ENCODE data around the gene SLC25A6. TPM values are rescaled to one million over a fixed set of nuclear protein-coding genes. Genes with fewer than 3 reads are reported as not detected.

Gene SLC25A6
- total and polyA plus RNA-seq, 10 of the 15 experiments (the other 5 are each of a cell fraction or from before 2014, with no cell fraction given) = 61.9 to 642 (median 322) TPM

- 98% methylated on average over 42 of the region's 43 CpGs for WGBS (ENCODE audit: insufficient coverage, insufficient replicate concordance, low lambda C conversion rate, missing lambda C conversion rate)
- TF ChIP-seq POLR2AphosphoS5 (IDR thresholded peaks at IDR 0.05; ENCODE audit: low read length) = peak; percentile 14; the same call in 1 of the 2 replicates
- peak; percentile 73 for TF ChIP-seq POLR2A (IDR thresholded peaks at IDR 0.05; ENCODE audit: low read depth, low read length)
- peak; percentile 29; the same call in 1 of the 2 replicates for TF ChIP-seq POLR2AphosphoS2 (IDR thresholded peaks at IDR 0.05; ENCODE audit: low read depth, low read length)
- TF ChIP-seq TBL1XR1 (IDR thresholded peaks at IDR 0.05; ENCODE audit: low read depth, low read length) = no peak
- TF ChIP-seq, protein P1, sequence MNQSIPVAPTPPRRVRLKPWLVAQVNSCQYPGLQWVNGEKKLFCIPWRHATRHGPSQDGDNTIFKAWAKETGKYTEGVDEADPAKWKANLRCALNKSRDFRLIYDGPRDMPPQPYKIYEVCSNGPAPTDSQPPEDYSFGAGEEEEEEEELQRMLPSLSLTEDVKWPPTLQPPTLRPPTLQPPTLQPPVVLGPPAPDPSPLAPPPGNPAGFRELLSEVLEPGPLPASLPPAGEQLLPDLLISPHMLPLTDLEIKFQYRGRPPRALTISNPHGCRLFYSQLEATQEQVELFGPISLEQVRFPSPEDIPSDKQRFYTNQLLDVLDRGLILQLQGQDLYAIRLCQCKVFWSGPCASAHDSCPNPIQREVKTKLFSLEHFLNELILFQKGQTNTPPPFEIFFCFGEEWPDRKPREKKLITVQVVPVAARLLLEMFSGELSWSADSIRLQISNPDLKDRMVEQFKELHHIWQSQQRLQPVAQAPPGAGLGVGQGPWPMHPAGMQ (IDR thresholded peaks at IDR 0.05; ENCODE audit: borderline replicate concordance) = no peak
- no peak for TF ChIP-seq KDM1A (IDR thresholded peaks at IDR 0.05; ENCODE audit: borderline replicate concordance)
- no peak for TF ChIP-seq ZNF384 (IDR thresholded peaks at IDR 0.05; ENCODE audit: borderline replicate concordance, low read depth, low read length)
- H3K27ac ChIP-seq (ENCODE audit: control insufficient read depth, insufficient read depth) = no peak overlapping the region
- ChIA-PET SMC1A (ENCODE audit: uncharacterized antibody, unreplicated experiment) (no interaction called here), POLR2A (no interaction called here), CTCF (no interaction called here), RAD21 (ENCODE audit: unreplicated experiment) (no interaction called here)
- peaks cover 43 to 52% of the 10 kb centered on the region in 2 experiments for H3K36me3 ChIP-seq (ENCODE audit: control insufficient read depth in 2 of 2, insufficient read depth in 2 of 2, low read length in 1 of 2)
- H3K9me3 ChIP-seq (replicated peaks; ENCODE audit: control insufficient read depth, insufficient read depth, low read length) = no peaks in the 10 kb centered on the region
- H3K27me3 ChIP-seq (replicated peaks in 1 of 2; ENCODE audit: control insufficient read depth in 2 of 2, insufficient read depth in 2 of 2, low read length in 1 of 2) = no peaks in the 10 kb centered on the region
- H4K20me1 ChIP-seq (ENCODE audit: control insufficient read depth, insufficient read depth) = peaks cover 19% of the 10 kb centered on the region; the same call in 1 of the 2 replicates
- BruUV-seq (replicated peaks) = no TSS peak
- intact Hi-C loops (cut with micrococcal nuclease; ENCODE audit: unreplicated experiment) (no loop called here), in situ Hi-C loops (cut with MboI) (no loop called here)
- H2AFZ ChIP-seq (ENCODE audit: control insufficient read depth, low read depth, low read length) = no peak overlapping the region
- FAIRE-seq (no peak), DNase-seq (ENCODE audit: low read depth, low spot score) (no peak), ATAC-seq (no peak)
- peaks cover 45% of the 10 kb centered on the region for H3K79me2 ChIP-seq (ENCODE audit: control insufficient read depth, insufficient read depth, low read length)
- no peak overlapping the region for H3K4me2 ChIP-seq (ENCODE audit: control insufficient read depth, insufficient read depth)
- no peak overlapping the region for H3K4me3 ChIP-seq
- H3K9ac ChIP-seq (ENCODE audit: control insufficient read depth, insufficient read depth, low read length) = no peak overlapping the region
- peaks cover 8% of the 10 kb centered on the region; the same call in 1 of the 2 replicates for H3K4me1 ChIP-seq (ENCODE audit: control insufficient read depth, insufficient read depth, low read length)
Measured at GRCh38 chrX:1387141-1387776, 4.7 kb downstream of the SLC25A6 start.
